Hepatocyte (in vitro differentiated cells): Measurements from ENCODE around the gene EIF3A.

Source experiments
- EZH2 ChIP-seq: fragments of 200-600 bp; sonication (generic); IDR thresholded peaks from 2 replicates; pipeline ENCODE4 v1.6.1; 2016; ENCODE audit warnings: antibody characterized with exemption, mild to moderate bottlenecking, borderline replicate concordance
- TF ChIP-seq, protein P1 (sequence below): fragments of 200-600 bp; sonication (generic); IDR thresholded peaks from 2 replicates; pipeline ENCODE4 v1.5.1; 2016; ENCODE audit warnings: antibody characterized with exemption, mild to moderate bottlenecking; ENCODE audit not compliant: poor library complexity

GRCh38 chr10:119005362-119006043 lies 75.1 kb downstream of the EIF3A start:
- TF ChIP-seq, protein P1, sequence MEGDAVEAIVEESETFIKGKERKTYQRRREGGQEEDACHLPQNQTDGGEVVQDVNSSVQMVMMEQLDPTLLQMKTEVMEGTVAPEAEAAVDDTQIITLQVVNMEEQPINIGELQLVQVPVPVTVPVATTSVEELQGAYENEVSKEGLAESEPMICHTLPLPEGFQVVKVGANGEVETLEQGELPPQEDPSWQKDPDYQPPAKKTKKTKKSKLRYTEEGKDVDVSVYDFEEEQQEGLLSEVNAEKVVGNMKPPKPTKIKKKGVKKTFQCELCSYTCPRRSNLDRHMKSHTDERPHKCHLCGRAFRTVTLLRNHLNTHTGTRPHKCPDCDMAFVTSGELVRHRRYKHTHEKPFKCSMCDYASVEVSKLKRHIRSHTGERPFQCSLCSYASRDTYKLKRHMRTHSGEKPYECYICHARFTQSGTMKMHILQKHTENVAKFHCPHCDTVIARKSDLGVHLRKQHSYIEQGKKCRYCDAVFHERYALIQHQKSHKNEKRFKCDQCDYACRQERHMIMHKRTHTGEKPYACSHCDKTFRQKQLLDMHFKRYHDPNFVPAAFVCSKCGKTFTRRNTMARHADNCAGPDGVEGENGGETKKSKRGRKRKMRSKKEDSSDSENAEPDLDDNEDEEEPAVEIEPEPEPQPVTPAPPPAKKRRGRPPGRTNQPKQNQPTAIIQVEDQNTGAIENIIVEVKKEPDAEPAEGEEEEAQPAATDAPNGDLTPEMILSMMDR = no peak
- no peak for TF ChIP-seq EZH2
